Measurements from ENCODE around the gene ZBTB16.

Gene ZBTB16

GRCh38 chr11:114242032-114242431 lies 182.5 kb downstream of the ZBTB16 start:
- no peak for DNase-seq (ENCODE audit: low read depth in 2 of 2)

- DNase-seq (ENCODE audit: low read depth in 2 of 2) = no peak
Observed at GRCh38 chr11:114243461-114244372, 184.2 kb downstream of the ZBTB16 start.

GRCh38 chr11:114244726-114245394 lies 185.3 kb downstream of the ZBTB16 start:
- DNase-seq (ENCODE audit: low read depth in 2 of 2) = no peak

- DNase-seq (ENCODE audit: low read depth in 2 of 2) = no peak
Observed at GRCh38 chr11:114246321-114247069, 187.0 kb downstream of the ZBTB16 start.

GRCh38 chr11:114247070-114247789 lies 187.7 kb downstream of the ZBTB16 start:
- no peak for DNase-seq (ENCODE audit: low read depth in 2 of 2)

GRCh38 chr11:114250180-114250579 lies 190.7 kb downstream of the ZBTB16 start:
- no peak for DNase-seq (ENCODE audit: low read depth in 2 of 2)

- no peak for DNase-seq (ENCODE audit: low read depth in 2 of 2)
Observed at GRCh38 chr11:114250993-114251814, 191.7 kb downstream of the ZBTB16 start.

- DNase-seq (ENCODE audit: low read depth in 2 of 2) = no peak
Observed at GRCh38 chr11:114251815-114252337, 192.4 kb downstream of the ZBTB16 start.

GRCh38 chr11:114252767-114253166 lies 193.3 kb downstream of the ZBTB16 start:
- DNase-seq (ENCODE audit: low read depth in 2 of 2) = no peak

- DNase-seq (ENCODE audit: low read depth in 2 of 2) = no peak
Observed at GRCh38 chr11:114253771-114254170, 194.3 kb downstream of the ZBTB16 start.

GRCh38 chr11:114254571-114255146 lies 195.1 kb downstream of the ZBTB16 start:
- no peak for DNase-seq (ENCODE audit: low read depth in 2 of 2)

- no peak for DNase-seq (ENCODE audit: low read depth in 2 of 2)
Observed at GRCh38 chr11:114255289-114255688, 195.8 kb downstream of the ZBTB16 start.

- DNase-seq (ENCODE audit: low read depth in 2 of 2) = no peak
Observed at GRCh38 chr11:114256176-114256966, 196.9 kb downstream of the ZBTB16 start.

- no peak for DNase-seq (ENCODE audit: low read depth in 2 of 2)
Observed at GRCh38 chr11:114256967-114257286, 197.4 kb downstream of the ZBTB16 start.

- no peak for DNase-seq (ENCODE audit: low read depth in 2 of 2)
Observed at GRCh38 chr11:114257621-114258558, 198.4 kb downstream of the ZBTB16 start.

- DNase-seq (ENCODE audit: low read depth in 2 of 2) = no peak
Observed at GRCh38 chr11:114258696-114259095, 199.2 kb downstream of the ZBTB16 start.

- no peak for DNase-seq (ENCODE audit: low read depth in 2 of 2)
Observed at GRCh38 chr11:114259124-114259526, 199.6 kb downstream of the ZBTB16 start.

GRCh38 chr11:114259551-114259983 lies 200.1 kb downstream of the ZBTB16 start:
- DNase-seq (ENCODE audit: low read depth in 2 of 2) = no peak
